Panc1 (cell line): ENCODE results near the gene CD300E. TPM values are rescaled to one million over a fixed set of nuclear protein-coding genes. Genes with fewer than 3 reads are reported as not detected.

Experiments used
- ATAC-seq: fragments of 200-7000 bp; cut with Tn5 transposase; 2 replicates; pipeline ENCODE4 v1.9.1; 2020; ENCODE audit warnings: mild to moderate bottlenecking, moderate library complexity
- BruUV-seq: library from RNA; stranded (reverse); fragments of 400-500 nt; replicated peaks from 2 replicates; lab custom pipeline; 2021; lab: Mats Ljungman, UMichigan
- CTCF ChIA-PET: fragments of 300-600 bp; sonication (Branson Sonifier 250); formaldehyde crosslinking; loops from one replicate; lab custom pipeline; 2022; ENCODE audit warnings: antibody characterized with exemption; lab: Charles Lee
- POLR2A ChIA-PET: fragments of 300-600 bp; sonication (Branson Sonifier 250); formaldehyde crosslinking; loops from one replicate; lab custom pipeline; 2022; ENCODE audit warnings: antibody characterized with exemption; lab: Charles Lee
- DNase-seq: peaks from one replicate; pipeline ENCODE4 v3.0.0-alpha.2; 2010; ENCODE audit warnings: low read depth, low spot score
- H3K27ac ChIP-seq: 2 replicates; pipeline ENCODE4 v1.5.1; 2011; ENCODE audit warnings: mild to moderate bottlenecking, low read length, inconsistent platforms
- H3K27me3 ChIP-seq: fragments of 200-500 bp; sonication (Bioruptor generic); 2 replicates; pipeline ENCODE4 v1.6.0; 2014; ENCODE audit warnings: low read length, inconsistent platforms; ENCODE audit not compliant: control insufficient read depth, insufficient read depth
- H3K36me3 ChIP-seq: fragments of 200-500 bp; sonication (Bioruptor generic); 2 replicates; pipeline ENCODE4 v1.5.1; 2014; ENCODE audit warnings: inconsistent platforms, mild to moderate bottlenecking, low read length, moderate library complexity; ENCODE audit not compliant: control insufficient read depth, insufficient read depth
- H3K4me1 ChIP-seq: 2 replicates; pipeline ENCODE4 v1.5.1; 2011; ENCODE audit warnings: inconsistent platforms, mild to moderate bottlenecking, low read length, moderate library complexity; ENCODE audit not compliant: control insufficient read depth, insufficient read depth
- H3K4me3 ChIP-seq, 2 experiments: 2 replicates each; pipeline ENCODE4 v1.5.1; 2011 to 2012; ENCODE audit warnings: low read depth in 2 of 2, low read length in 2 of 2, mild to moderate bottlenecking in 2 of 2, inconsistent platforms in 1 of 2, moderate library complexity in 1 of 2
- H3K9me3 ChIP-seq: fragments of 200-500 bp; sonication (Bioruptor generic); 2 replicates; pipeline ENCODE4 v1.5.1; 2014; ENCODE audit warnings: low read depth, mild to moderate bottlenecking, inconsistent platforms, low read length, moderate library complexity; ENCODE audit not compliant: control insufficient read depth, insufficient read depth
- CTCF ChIP-seq: fragments of 450-650 bp; IDR thresholded peaks from 2 replicates; pipeline ENCODE4 v1.5.1; 2017; ENCODE audit warnings: mild to moderate bottlenecking
- POLR2AphosphoS5 ChIP-seq: IDR thresholded peaks from 2 replicates; pipeline ENCODE4 v1.6.1; 2012; ENCODE audit warnings: mild to moderate bottlenecking, low read depth, low read length, moderate library complexity
- REST ChIP-seq, 2 experiments: IDR thresholded peaks; 2 replicates each; pipeline ENCODE4 v1.6.1; 2011 to 2012; ENCODE audit warnings: low read depth in 2 of 2, control low read depth in 1 of 2, low read length in 1 of 2, mild to moderate bottlenecking in 1 of 2, moderate library complexity in 1 of 2; ENCODE audit not compliant: insufficient read depth in 1 of 2
- SIN3A ChIP-seq: IDR thresholded peaks from 2 replicates; pipeline ENCODE4 v1.6.1; 2012; ENCODE audit warnings: low read depth, mild to moderate bottlenecking, low read length, moderate library complexity, borderline replicate concordance; ENCODE audit not compliant: insufficient read depth
- TCF7L2 ChIP-seq: IDR thresholded peaks from 2 replicates; pipeline ENCODE4 v1.6.1; 2011; ENCODE audit warnings: mild to moderate bottlenecking, low read depth, low read length, inconsistent platforms
- in situ Hi-C: cut with HindIII; loops from 2 replicates; pipeline ENCODE4 v1.10.0; 2016; ENCODE audit warnings: low sequenced_read_pairs, low pct_unique_long_range_greater_than_20kb
- intact Hi-C: fragments of 100-400 bp; cut with micrococcal nuclease; formaldehyde crosslinking; loops from one replicate; pipeline ENCODE4 v1.10.0; 2022; ENCODE audit not compliant: unreplicated experiment
- total RNA-seq: library from RNA; stranded (reverse); gene quantifications from one replicate; pipeline ENCODE4 v1.2.1, GENCODE V29; 2021; ENCODE audit not compliant: unreplicated experiment

The CD300E gene
- total RNA-seq, 1 experiment from 2014 or later, result not detected

GRCh38 chr17:74635418-74635817 is 11.9 kb upstream of the CD300E start:
- H3K9me3 ChIP-seq, result no peaks in the 10 kb centered on the region
- no peaks in the 10 kb centered on the region for H3K4me1 ChIP-seq
- ATAC-seq, result no peak
- H3K4me3 ChIP-seq, result no peak overlapping the region
- H3K36me3 ChIP-seq, result no peaks in the 10 kb centered on the region
- no peak for TF ChIP-seq CTCF
- no peak for TF ChIP-seq TCF7L2
- no peak for TF ChIP-seq SIN3A
- TF ChIP-seq REST (IDR thresholded peaks at IDR 0.05; ENCODE audit: insufficient read depth in 1 of 2, low read depth in 2 of 2, low read length in 1 of 2), result no peak
- TF ChIP-seq POLR2AphosphoS5, result no peak
- BruUV-seq, result no TSS peak
- no peak overlapping the region for H3K27ac ChIP-seq
- DNase-seq, result no peak
- peaks cover 13% of the 10 kb centered on the region for H3K27me3 ChIP-seq
- CTCF ChIA-PET, result no interaction called here
- in situ Hi-C loops (no loop called here), intact Hi-C loops (no loop called here)
- POLR2A ChIA-PET, result no interaction called here

- intact Hi-C loops (no loop called here), in situ Hi-C loops (no loop called here)
- CTCF ChIA-PET, result no interaction called here
- DNase-seq, result no peak
- Histone ChIP-seq H3K27me3 (peaks cover 10% of the 10 kb centered on the region), H3K27ac (no peak overlapping the region), H3K36me3 (no peaks in the 10 kb centered on the region), H3K4me3 (no peak overlapping the region), H3K4me1 (no peaks in the 10 kb centered on the region), H3K9me3 (no peaks in the 10 kb centered on the region)
- POLR2A ChIA-PET, result interaction anchor here (0.7 kb wide), 1 partner anchor 134 kb away, joined by 10 read pairs; no protein-coding TSS in a partner anchor
- BruUV-seq, result no TSS peak
- no peak for TF ChIP-seq CTCF
- TF ChIP-seq SIN3A, result no peak
- TF ChIP-seq POLR2AphosphoS5, result no peak
- TF ChIP-seq REST (IDR thresholded peaks at IDR 0.05; ENCODE audit: insufficient read depth in 1 of 2, low read depth in 2 of 2, low read length in 1 of 2), result no peak
- TF ChIP-seq TCF7L2, result no peak
- ATAC-seq, result no peak
Measured at GRCh38 chr17:74633326-74633725, 9.8 kb upstream of the CD300E start.
